Mononuclear cell (primary cell): ENCODE results near the gene TGFB3. TPM values are rescaled to one million over a fixed set of nuclear protein-coding genes. Genes with fewer than 3 reads are reported as not detected.
A peak's percentile ranks its signal among the peaks of the same experiment; 100 is the strongest.
"Not testable (repeated sequence)": the region's sequence is repeated elsewhere in the genome, so short reads cannot be mapped to it uniquely, and the experiment has no call there.

ENCODE experiments used
- H3K27me3 ChIP-seq: 2 replicates; pipeline ENCODE4 v1.6.0; 2011; ENCODE audit warnings: low read length, control low read depth; ENCODE audit not compliant: insufficient read depth
- H3K4me1 ChIP-seq: 2 replicates; pipeline ENCODE4 v1.5.1; 2011; ENCODE audit warnings: mild to moderate bottlenecking, low read length, control low read depth; ENCODE audit not compliant: insufficient read depth
- H3K4me3 ChIP-seq: 2 replicates; pipeline ENCODE4 v1.5.1; 2011; ENCODE audit warnings: mild to moderate bottlenecking, low read length, moderate library complexity
- H3K9me3 ChIP-seq: 2 replicates; pipeline ENCODE4 v1.5.1; 2011; ENCODE audit warnings: low read depth, mild to moderate bottlenecking, control low read depth, low read length
- total RNA-seq: library from RNA; depleted of rRNA; stranded (reverse); fragments of >200 nt; gene quantifications from one replicate; pipeline ENCODE4 v1.2.3, GENCODE V29; 2012

Gene TGFB3
- total RNA-seq = 2.9 TPM

DNA sequence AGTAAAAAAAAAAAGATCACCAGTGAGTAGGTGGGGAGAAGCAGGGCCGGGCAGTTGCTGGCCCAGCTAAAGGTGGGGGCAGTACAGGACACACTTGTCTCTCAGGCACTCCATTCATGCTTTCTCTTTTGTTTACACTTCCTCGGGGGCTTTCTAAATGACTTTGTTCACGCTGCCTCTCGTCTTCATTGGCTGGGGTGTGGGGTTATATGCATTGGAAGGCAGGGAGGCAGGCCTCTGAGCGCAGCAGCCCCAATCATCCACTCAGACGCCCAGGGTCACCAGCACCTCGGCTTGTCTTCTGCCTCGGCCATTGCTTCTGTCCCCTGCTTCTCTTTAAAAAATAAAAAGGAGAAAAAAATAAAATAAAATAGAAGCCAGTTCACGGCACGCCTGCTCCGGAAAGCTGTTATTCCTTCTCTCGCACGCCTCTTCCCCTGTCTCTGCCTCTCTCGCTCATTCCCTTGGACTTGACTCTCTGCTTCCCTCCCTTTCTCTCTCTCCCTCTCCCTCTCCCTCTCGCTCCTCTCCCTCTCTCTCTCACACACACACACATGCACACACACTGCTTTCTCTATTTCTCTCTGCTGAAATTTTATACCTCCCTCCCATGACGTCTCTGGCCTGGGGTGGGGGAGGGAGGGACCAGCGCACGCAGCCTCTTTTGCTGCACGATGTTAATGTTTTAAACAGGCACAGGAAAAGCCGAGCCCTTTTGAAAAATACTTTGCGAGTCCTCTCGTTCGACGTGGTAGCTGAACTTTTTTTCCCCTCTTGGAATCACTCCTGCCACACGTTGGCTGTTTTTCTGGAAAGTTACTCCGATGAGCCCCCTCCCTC, at the start of gene TGFB3:
TSS of gene TGFB3 (minus strand) at position 570 of the 840 bp plus-strand sequence. CDS start 1,102 bp downstream, outside the sequence.
- Histone ChIP-seq H3K4me3 (peak within 1 kb of the TSS; percentile 58), H3K9me3 (no peaks in the 10 kb centered on the region), H3K4me1 (peaks cover 44% of the 10 kb centered on the region), H3K27me3 (no peaks in the 10 kb centered on the region)

DNA sequence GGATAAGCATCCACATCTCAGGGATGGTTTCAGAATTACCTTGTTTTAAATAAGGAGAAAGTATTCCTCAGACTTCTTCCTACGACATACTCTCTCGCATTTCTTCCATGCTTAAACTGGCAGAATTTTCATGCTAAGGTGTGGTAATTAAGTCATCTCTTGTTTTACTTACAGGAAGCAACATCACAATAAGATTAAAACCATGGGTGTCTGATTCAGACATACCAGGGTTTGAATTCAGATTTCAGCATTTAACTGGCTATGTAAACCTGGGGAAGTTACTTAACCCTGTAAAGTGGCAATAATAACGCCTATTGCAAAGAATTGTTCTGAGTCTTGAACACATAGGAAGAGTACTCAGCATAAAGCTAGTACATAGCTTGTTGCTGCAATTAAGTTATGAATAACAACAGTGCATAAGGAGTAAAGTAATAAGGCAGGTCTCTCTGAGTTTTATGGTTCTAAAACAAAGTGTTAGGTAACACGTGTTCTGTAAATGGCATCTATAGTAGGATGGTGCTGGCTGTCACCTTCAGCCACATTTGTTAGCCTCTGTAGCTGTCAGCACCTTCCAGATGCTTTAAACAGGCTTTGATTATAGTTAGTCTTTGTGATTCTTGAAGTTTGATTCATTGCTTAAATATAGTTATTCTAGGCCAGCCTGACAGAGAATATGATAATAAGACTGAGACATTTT, 42.6 kb upstream of the TGFB3 start:
- H3K4me1 ChIP-seq = no peaks in the 10 kb centered on the region
- peaks cover 3% of the 10 kb centered on the region for H3K9me3 ChIP-seq
- no peaks in the 10 kb centered on the region for H3K27me3 ChIP-seq
- no peak overlapping the region for H3K4me3 ChIP-seq

DNA sequence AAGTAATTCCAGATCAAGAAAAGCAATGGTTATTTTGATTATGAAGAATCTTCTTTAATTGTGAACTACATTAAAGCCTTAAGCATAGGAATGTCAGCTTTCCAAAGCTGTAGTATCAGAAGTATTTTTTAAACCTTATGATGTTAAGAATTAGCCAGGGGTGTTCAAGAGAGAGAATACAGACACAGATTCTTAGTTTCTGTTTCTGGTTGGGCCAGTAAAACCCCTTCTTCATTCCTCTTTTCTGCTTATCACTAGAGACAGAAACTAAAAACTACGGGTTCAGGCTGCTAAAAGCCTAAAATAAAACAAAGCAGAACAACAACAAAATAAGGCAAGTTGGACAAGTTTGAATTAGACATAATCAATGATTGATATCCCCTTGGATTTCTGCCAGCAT, 42.0 kb upstream of the TGFB3 start:
- H3K27me3 ChIP-seq = no peaks in the 10 kb centered on the region
- peaks cover 9% of the 10 kb centered on the region for H3K9me3 ChIP-seq
- H3K4me1 ChIP-seq = no peaks in the 10 kb centered on the region
- no peak overlapping the region for H3K4me3 ChIP-seq

DNA sequence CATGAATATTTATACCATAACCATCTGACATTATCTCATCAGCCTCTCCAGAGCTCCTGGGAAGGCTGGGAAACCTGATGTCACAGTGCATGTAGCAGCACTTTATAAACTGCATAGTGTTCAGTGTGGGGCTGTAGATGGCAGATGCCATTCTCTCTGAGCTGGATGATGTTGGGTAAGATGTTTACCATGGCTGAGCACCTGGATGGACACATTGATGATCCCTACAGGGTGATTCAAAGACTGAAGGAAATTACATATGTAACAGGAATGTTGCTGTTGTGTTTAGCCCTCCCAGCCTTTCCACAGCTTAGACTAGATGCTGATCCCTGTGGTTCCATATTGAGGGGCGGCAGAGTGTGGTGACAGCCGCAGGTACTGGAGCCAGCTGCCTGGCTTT, 41.2 kb upstream of the TGFB3 start:
- no peaks in the 10 kb centered on the region for H3K4me1 ChIP-seq
- no peak overlapping the region for H3K4me3 ChIP-seq
- H3K27me3 ChIP-seq = no peaks in the 10 kb centered on the region
- H3K9me3 ChIP-seq = peaks cover 10% of the 10 kb centered on the region

DNA sequence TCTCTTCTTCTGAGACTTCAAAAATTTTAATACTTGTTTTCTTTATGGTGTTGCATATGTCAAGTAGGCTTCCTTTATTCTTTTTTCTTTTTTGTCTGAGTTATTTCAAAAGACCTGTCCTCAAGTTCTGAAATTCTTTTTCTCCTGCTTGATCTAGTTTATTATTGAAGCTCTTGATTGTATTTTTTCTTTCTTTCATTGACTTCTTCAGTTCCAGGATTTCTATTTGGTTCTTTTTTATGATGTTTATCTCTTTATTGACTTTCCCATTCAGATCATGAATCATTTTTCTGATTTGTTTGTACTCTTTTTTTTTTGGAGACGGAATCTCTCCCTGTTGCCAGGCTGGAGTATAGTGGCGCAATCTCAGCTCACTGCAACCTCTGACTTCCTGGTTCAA, 37.9 kb upstream of the TGFB3 start:
- no peaks in the 10 kb centered on the region for H3K4me1 ChIP-seq

DNA sequence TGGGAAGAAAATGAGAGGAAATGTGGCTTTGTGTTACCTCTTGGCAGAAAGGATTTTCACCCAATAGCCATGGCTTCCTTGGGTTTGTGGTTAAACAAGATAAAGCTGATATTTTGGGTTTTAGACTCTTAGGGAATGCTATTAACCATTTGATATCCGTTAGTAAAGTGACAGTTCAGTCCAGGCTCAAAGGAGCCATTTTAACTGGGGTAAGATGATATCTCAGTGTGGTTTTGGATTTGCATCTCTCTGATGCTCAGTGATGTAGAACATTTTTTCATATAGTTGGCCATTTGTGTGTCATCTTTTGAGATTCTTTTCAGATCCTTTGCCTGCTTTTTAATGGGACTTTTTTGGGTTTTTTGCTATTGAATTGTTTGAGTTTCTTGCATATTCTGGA, 33.9 kb upstream of the TGFB3 start:
- H3K4me3 ChIP-seq = no peak overlapping the region
- H3K4me1 ChIP-seq = no peaks in the 10 kb centered on the region
- H3K27me3 ChIP-seq = no peaks in the 10 kb centered on the region
- H3K9me3 ChIP-seq = peaks cover 10% of the 10 kb centered on the region

More for the DNA sequence above, 37.9 kb upstream of the TGFB3 start:
- Histone ChIP-seq H3K4me3 (no peak overlapping the region), H3K9me3 (peaks cover 10% of the 10 kb centered on the region), H3K27me3 (no peaks in the 10 kb centered on the region)

DNA sequence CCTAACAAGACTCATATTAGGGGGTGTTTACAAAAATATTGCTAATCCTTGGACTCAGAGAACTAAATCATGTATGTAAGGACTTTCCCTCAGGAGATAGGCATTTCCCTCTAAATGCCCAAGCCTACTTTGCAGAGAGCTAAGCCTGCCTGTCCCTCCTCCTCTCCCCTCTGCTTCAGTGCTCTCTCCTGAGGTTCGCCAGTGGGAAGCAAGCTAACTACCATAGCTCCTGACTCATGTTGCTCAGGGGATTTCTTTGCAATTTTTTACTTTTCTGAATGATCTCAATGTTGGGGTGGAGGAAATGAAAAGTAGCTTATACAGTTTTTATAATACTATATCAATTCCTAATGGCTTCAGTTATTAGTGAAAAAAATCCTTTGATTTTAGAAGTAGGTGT, 33.4 kb upstream of the TGFB3 start:
- Histone ChIP-seq H3K27me3 (no peaks in the 10 kb centered on the region), H3K4me1 (no peaks in the 10 kb centered on the region), H3K9me3 (peaks cover 10% of the 10 kb centered on the region), H3K4me3 (no peak overlapping the region)

DNA sequence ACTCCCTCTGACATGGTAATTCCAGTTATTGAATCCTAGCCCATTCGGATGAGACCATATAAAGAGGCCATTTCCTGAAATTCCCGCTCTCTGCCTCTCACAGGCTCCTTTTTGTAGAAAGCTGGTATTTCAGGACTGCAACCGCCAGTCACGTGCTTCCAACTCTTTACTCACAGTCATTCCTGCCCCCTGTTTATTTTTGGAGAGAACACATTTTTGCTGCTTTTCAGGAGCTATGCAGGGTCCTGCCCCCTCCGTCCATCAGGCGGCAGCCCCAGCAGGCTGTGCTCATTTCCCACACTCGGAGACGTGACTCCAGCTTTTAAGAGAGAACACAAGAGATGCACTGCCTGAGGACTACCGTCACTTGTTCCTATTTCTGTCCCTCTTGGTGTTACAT, 30.6 kb upstream of the TGFB3 start:
- H3K27me3 ChIP-seq = no peaks in the 10 kb centered on the region
- H3K4me3 ChIP-seq = no peak overlapping the region
- no peaks in the 10 kb centered on the region for H3K4me1 ChIP-seq

DNA sequence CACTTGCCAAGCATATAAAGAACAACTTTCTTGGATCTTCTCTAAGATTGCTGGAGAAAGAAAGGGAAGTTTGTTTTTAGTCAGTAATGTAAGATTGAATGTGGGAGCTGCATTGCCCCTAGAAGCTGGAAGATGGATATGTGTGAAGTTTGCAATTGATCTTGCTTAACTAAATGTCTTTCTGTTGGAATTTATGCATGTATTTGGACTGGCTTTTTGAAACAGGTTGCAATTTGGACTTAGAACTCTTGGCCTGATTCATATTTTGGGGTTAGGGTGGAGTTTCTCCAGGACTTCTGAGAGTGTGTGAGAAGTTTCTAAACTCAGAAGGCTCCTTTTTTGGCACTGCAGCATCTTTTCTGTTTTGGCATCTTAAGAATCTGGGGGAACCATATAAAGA, 30.1 kb upstream of the TGFB3 start:
- no peaks in the 10 kb centered on the region for H3K9me3 ChIP-seq
- no peak overlapping the region for H3K4me3 ChIP-seq
- no peaks in the 10 kb centered on the region for H3K27me3 ChIP-seq
- no peaks in the 10 kb centered on the region for H3K4me1 ChIP-seq

More for the DNA sequence above, 30.6 kb upstream of the TGFB3 start:
- H3K9me3 ChIP-seq = no peaks in the 10 kb centered on the region

DNA sequence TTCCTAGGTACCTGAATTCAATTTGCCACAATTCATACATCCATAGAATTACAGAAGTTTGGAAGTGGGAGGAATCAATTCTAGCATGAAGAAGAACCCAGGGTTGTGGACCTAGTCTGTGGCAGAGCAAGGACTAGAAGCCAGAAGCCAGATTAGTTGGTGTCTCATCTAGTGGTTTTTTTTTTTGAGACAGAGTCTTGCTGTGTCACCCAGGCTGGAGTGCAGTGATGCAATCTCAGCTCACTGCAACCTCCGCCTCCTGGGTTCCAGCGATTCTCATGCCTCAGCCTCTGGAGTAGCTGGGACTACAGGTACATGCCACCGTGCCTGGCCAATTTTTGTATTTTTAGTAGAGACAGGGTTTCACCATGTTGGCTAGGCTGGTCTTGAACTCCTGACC, 27.8 kb upstream of the TGFB3 start:
- not testable (repeated sequence) for H3K4me1 ChIP-seq, H3K9me3 ChIP-seq, H3K27me3 ChIP-seq, H3K4me3 ChIP-seq

DNA sequence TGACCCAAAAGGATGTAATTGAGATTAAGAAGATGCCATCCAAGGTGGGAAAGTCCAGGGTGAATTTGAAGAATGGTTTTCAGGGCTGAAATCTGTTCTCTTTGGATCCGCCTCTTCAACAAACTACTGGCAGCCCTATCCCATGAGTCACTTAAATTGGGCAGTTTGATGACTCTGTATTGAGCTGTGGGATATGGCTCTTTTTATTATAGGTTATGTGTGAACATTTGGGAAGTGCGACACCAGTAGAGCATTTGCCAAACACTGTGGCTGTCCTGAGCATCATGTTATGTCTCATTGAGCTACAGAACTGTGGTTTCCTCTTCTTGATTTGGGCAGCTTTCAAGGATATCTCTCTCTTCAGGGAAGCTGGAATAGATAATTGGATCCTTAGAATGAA, 26.1 kb upstream of the TGFB3 start:
- Histone ChIP-seq H3K27me3 (no peaks in the 10 kb centered on the region), H3K4me1 (no peaks in the 10 kb centered on the region), H3K9me3 (peaks cover 10% of the 10 kb centered on the region), H3K4me3 (no peak overlapping the region)

DNA sequence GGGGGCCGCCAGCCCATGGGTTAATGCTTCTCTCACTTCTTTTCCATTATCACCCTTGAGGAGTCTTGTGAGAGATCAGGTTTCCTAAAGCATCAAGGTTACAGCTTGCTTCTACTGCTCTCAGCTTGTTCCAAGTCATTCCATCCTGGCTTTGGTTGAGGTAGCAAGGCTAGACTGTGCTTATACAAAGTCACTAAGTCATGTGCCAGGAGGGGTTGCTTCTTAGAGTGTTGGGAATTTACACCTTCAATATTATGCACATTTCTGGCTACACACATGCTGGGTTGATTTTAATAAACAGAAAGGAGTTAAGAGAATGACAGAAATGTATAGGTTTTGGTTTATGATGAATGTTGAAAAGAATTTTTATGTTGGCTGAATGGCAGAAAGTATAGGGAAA, 25.6 kb upstream of the TGFB3 start:
- Histone ChIP-seq H3K4me1 (no peaks in the 10 kb centered on the region), H3K27me3 (no peaks in the 10 kb centered on the region), H3K4me3 (no peak overlapping the region), H3K9me3 (peaks cover 10% of the 10 kb centered on the region)

DNA sequence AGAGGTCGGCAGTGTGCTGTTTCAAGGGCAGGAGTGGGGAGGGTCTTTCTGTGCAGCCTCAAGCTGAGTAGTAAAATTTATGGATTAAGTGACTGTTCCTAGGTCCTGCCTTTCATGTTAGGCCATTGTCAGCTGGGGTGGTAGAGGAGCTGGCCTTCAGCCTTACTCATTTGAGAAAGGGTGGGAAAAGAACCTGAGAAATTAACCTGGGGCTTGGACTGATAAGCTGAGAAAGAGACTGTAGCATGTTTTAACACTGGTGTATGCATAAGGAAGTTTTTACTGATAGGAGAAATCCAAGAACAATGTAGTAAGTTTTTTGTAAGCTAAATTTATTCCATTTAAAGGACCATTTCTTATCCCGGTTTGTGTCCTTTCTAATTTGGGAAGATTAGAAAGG, 24.5 kb upstream of the TGFB3 start:
- no peaks in the 10 kb centered on the region for H3K4me1 ChIP-seq
- peaks cover 10% of the 10 kb centered on the region for H3K9me3 ChIP-seq
- no peak overlapping the region for H3K4me3 ChIP-seq
- no peaks in the 10 kb centered on the region for H3K27me3 ChIP-seq

DNA sequence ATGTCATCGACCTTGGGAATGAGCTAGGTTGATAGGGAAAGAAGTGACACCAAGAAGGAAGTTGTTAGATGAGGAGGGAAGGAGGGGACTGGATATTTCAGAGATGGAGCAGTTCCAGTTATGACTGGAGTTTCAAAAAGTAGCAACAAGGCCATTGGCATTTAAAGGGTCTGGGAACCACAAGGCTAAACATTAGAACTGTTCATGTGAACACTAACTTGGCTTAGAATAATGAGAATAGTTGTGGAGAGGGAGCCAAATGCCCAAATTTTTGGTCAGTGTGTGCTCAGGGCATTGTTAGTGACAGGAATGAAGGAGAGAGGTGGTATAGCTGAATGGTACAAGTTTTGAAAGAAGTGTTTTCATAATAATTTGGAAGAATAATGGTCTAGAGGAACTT, 20.6 kb upstream of the TGFB3 start:
- H3K4me3 ChIP-seq = no peak overlapping the region
- H3K9me3 ChIP-seq = peaks cover 10% of the 10 kb centered on the region
- H3K4me1 ChIP-seq = no peaks in the 10 kb centered on the region

DNA sequence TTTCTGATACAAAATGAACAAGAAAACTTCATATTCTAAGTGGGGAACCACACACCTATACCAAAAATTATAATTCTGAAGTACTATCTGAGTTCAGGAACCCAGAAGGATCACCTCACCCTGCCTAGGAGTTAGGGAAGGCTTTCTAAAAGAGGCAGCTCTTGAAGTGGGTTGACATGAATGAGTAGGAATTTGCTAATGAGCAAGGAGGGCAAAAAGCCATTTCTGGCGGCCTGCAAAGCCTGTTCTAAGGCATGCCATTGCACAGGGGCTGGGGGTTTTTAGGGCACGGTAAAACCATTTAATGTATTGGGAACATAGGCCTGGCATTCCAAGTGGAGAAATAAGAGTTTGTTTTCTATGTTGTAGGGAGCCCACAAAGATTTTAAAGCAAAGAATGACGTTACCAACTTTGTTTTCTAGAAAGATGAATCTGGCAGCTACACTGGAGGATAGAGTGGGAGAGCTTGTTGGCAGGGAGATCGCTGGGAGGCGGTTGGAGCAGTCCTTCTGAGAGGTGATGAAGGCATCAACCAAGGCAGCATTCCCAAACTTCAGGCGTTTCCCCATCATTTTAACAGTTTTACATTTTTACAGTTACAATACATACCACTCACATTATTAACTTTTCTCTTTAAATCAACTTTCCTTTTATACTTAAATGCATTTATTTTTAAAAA, 17.9 kb upstream of the TGFB3 start:
- H3K9me3 ChIP-seq = peaks cover 5% of the 10 kb centered on the region
- no peak overlapping the region for H3K4me3 ChIP-seq
- H3K27me3 ChIP-seq = no peaks in the 10 kb centered on the region

More for the DNA sequence above, 20.6 kb upstream of the TGFB3 start:
- H3K27me3 ChIP-seq = no peaks in the 10 kb centered on the region

More for the DNA sequence above, 17.9 kb upstream of the TGFB3 start:
- no peaks in the 10 kb centered on the region for H3K4me1 ChIP-seq
